CD4-positive, alpha-beta T cell treated with Interleukin-12 subunit alpha and Interleukin-12 subunit beta, for 1 hour (primary cell): ENCODE measurements around the gene WASF2.

Source experiments
- DNase-seq: peaks from one replicate; pipeline ENCODE4 v3.0.0-alpha.2; 2020

WASF2 gene

GRCh38 chr1:27368869-27369582 lies 120.9 kb downstream of the WASF2 start:
- DNase-seq: no peak

GRCh38 chr1:27367160-27367650 lies 122.8 kb downstream of the WASF2 start:
- DNase-seq: no peak

GRCh38 chr1:27366411-27367159 lies 123.4 kb downstream of the WASF2 start, which contains the start of gene MAP3K6:
MAP3K6 (minus strand) TSS chr1:27366961; CDS start chr1:27366597, 364 bp downstream.
- no peak for DNase-seq

GRCh38 chr1:27366113-27366410 lies 123.9 kb downstream of the WASF2 start:
- peak; percentile 72 for DNase-seq

GRCh38 chr1:27365372-27366112 lies 124.4 kb downstream of the WASF2 start:
- peak; percentile 84 for DNase-seq

GRCh38 chr1:27364696-27365371 lies 125.1 kb downstream of the WASF2 start:
- DNase-seq: no peak

- DNase-seq: no peak
These were observed 125.9 kb downstream of the WASF2 start for GRCh38 chr1:27363766-27364695.

GRCh38 chr1:27361553-27361952 lies 128.4 kb downstream of the WASF2 start:
- DNase-seq: no peak

- no peak for DNase-seq
These were observed 128.9 kb downstream of the WASF2 start for GRCh38 chr1:27361044-27361402.

GRCh38 chr1:27360159-27361043 lies 129.6 kb downstream of the WASF2 start:
- DNase-seq: peak; percentile 66

GRCh38 chr1:27359822-27360158 lies 130.2 kb downstream of the WASF2 start:
- no peak for DNase-seq

- no peak for DNase-seq
These were observed 131.0 kb downstream of the WASF2 start for GRCh38 chr1:27358928-27359313.

GRCh38 chr1:27358038-27358927 lies 131.7 kb downstream of the WASF2 start:
- no peak for DNase-seq

- peak; percentile 87 for DNase-seq
These were observed 132.5 kb downstream of the WASF2 start for GRCh38 chr1:27357281-27358037.

- peak; percentile 60 for DNase-seq
These were observed 133.2 kb downstream of the WASF2 start for GRCh38 chr1:27356619-27357280.

GRCh38 chr1:27356277-27356618 lies 133.7 kb downstream of the WASF2 start:
- no peak for DNase-seq

- DNase-seq: no peak
These were observed 134.3 kb downstream of the WASF2 start for GRCh38 chr1:27355683-27356082.
